C4-2B (cell line): ENCODE results near the gene ZBTB20.

ENCODE experiments used
- ZFX ChIP-seq: fragments of 450-650 bp; IDR thresholded peaks from 2 replicates; pipeline ENCODE4 v1.6.1; 2017
- TF ChIP-seq, protein P1 (sequence below): fragments of 450-650 bp; conservative IDR thresholded peaks from 2 replicates; pipeline ENCODE4 v1.5.1; 2017; ENCODE audit warnings: mild to moderate bottlenecking

DNA sequence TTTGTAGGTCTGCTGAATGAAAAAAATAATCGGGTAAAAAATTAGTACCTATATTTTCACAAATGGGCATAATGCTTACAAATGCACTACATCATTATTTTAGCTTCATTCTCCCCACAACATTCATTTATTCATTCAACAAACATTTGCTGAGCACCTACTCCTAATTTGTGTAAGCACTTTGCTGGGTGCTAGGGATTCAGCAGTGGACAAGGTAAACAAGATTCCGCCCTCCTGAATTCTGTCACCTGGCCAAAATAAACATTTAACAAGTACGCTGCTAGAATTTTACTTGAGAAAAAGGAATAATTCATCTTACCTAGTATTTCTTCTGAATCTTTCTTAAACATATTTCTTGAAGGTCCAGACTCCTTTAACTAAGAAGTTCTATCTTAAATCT is 781.2 kb downstream of the ZBTB20 start:
- TF ChIP-seq, protein P1, sequence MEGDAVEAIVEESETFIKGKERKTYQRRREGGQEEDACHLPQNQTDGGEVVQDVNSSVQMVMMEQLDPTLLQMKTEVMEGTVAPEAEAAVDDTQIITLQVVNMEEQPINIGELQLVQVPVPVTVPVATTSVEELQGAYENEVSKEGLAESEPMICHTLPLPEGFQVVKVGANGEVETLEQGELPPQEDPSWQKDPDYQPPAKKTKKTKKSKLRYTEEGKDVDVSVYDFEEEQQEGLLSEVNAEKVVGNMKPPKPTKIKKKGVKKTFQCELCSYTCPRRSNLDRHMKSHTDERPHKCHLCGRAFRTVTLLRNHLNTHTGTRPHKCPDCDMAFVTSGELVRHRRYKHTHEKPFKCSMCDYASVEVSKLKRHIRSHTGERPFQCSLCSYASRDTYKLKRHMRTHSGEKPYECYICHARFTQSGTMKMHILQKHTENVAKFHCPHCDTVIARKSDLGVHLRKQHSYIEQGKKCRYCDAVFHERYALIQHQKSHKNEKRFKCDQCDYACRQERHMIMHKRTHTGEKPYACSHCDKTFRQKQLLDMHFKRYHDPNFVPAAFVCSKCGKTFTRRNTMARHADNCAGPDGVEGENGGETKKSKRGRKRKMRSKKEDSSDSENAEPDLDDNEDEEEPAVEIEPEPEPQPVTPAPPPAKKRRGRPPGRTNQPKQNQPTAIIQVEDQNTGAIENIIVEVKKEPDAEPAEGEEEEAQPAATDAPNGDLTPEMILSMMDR: no peak
- TF ChIP-seq ZFX: no peak
